Measurements from ENCODE around the gene KLHL17.

The KLHL17 gene

GRCh38 chr1:942411-942821 lies 18.0 kb upstream of the KLHL17 start:
- Histone ChIP-seq H2BK5ac (ENCODE audit: low read length) (peak overlapping the region; percentile 53), H3K23ac (ENCODE audit: low read depth, low read length, poor library complexity) (peak overlapping the region; percentile 80), H3K79me1 (ENCODE audit: low read depth, low read length) (peaks cover 4% of the 10 kb centered on the region), H3K4me2 (ENCODE audit: insufficient read depth, low read length, poor library complexity, severe bottlenecking) (peak overlapping the region; percentile 73), H4K91ac (ENCODE audit: low read depth, low read length, poor library complexity) (no peak overlapping the region), H3K4me1 (ENCODE audit: control insufficient read depth in 2 of 2, insufficient read depth in 1 of 2, low read depth in 1 of 2, low read length in 2 of 2) (peaks cover 24 to 27% of the 10 kb centered on the region in 2 donors), H3K27ac (replicated peaks; ENCODE audit: low read length) (no peak overlapping the region), H3K9ac (ENCODE audit: low read depth, low read length, poor library complexity) (no peak overlapping the region), H3K9me3 (replicated peaks in 1 of 2; ENCODE audit: control insufficient read depth in 2 of 2, insufficient read depth in 1 of 2, low read depth in 1 of 2, low read length in 2 of 2) (no peaks in the 10 kb centered on the region), H2BK120ac (ENCODE audit: low read depth, low read length) (no peak overlapping the region), H2AFZ (ENCODE audit: low read length) (peak overlapping the region; percentile 71), H3K36me3 (replicated peaks in 1 of 2; ENCODE audit: control insufficient read depth in 2 of 2, insufficient read depth in 2 of 2, low read length in 2 of 2) (peaks cover 7 to 31% of the 10 kb centered on the region in 2 donors), H3K4ac (ENCODE audit: low read length) (no peak overlapping the region), H3K27me3 (ENCODE audit: control insufficient read depth in 3 of 3, insufficient read depth in 3 of 3, low read depth in 1 of 3, low read length in 3 of 3) (peaks cover 34 to 62% (median 60%) of the 10 kb centered on the region in 3 experiments), H2BK12ac (ENCODE audit: low read length) (no peak overlapping the region), H3K4me3 (ENCODE audit: low read length in 2 of 2) (peak overlapping the region in 1 of 2 donors; percentile 41), H2AK5ac (ENCODE audit: low read depth, low read length) (peak overlapping the region; percentile 71), H3K14ac (ENCODE audit: low read length) (no peak overlapping the region), H2BK15ac (ENCODE audit: low read length) (no peak overlapping the region), H3K18ac (ENCODE audit: low read length) (peak overlapping the region; percentile 93), H4K8ac (ENCODE audit: low read depth, low read length) (no peak overlapping the region)
- no peak for DNase-seq (ENCODE audit: low spot score)
- no CpG with 5 or more reads among the region's 48 CpGs for WGBS, 2 donors (ENCODE audit: extremely low coverage in 2 of 2, insufficient read length in 2 of 2, insufficient replicate concordance in 1 of 2)

GRCh38 chr1:942864-943533 lies 17.4 kb upstream of the KLHL17 start:
- Histone ChIP-seq H3K79me1 (ENCODE audit: low read depth, low read length) (peaks cover 4% of the 10 kb centered on the region), H2BK5ac (ENCODE audit: low read length) (no peak overlapping the region), H3K18ac (ENCODE audit: low read length) (peak overlapping the region; percentile 85), H2BK120ac (ENCODE audit: low read depth, low read length) (no peak overlapping the region), H3K4me1 (ENCODE audit: control insufficient read depth in 2 of 2, insufficient read depth in 1 of 2, low read depth in 1 of 2, low read length in 2 of 2) (peaks cover 24 to 27% of the 10 kb centered on the region in 2 donors), H2AFZ (ENCODE audit: low read length) (no peak overlapping the region), H3K23ac (ENCODE audit: low read depth, low read length, poor library complexity) (peak overlapping the region; percentile 93), H3K9me3 (replicated peaks in 1 of 2; ENCODE audit: control insufficient read depth in 2 of 2, insufficient read depth in 1 of 2, low read depth in 1 of 2, low read length in 2 of 2) (no peaks in the 10 kb centered on the region), H3K9ac (ENCODE audit: low read depth, low read length, poor library complexity) (peak overlapping the region; percentile 44), H3K36me3 (replicated peaks in 1 of 2; ENCODE audit: control insufficient read depth in 2 of 2, insufficient read depth in 2 of 2, low read length in 2 of 2) (peaks cover 12 to 37% of the 10 kb centered on the region in 2 donors), H2BK15ac (ENCODE audit: low read length) (no peak overlapping the region), H2AK5ac (ENCODE audit: low read depth, low read length) (peak overlapping the region; percentile 71), H3K27me3 (ENCODE audit: control insufficient read depth in 3 of 3, insufficient read depth in 3 of 3, low read depth in 1 of 3, low read length in 3 of 3) (peaks cover 30 to 56% (median 55%) of the 10 kb centered on the region in 3 experiments), H3K27ac (replicated peaks; ENCODE audit: low read length) (no peak overlapping the region), H4K8ac (ENCODE audit: low read depth, low read length) (no peak overlapping the region), H3K14ac (ENCODE audit: low read length) (peak overlapping the region; percentile 9), H3K4me2 (ENCODE audit: insufficient read depth, low read length, poor library complexity, severe bottlenecking) (peak overlapping the region; percentile 73), H3K4me3 (ENCODE audit: low read length in 2 of 2) (no peak overlapping the region), H2BK12ac (ENCODE audit: low read length) (no peak overlapping the region), H4K91ac (ENCODE audit: low read depth, low read length, poor library complexity) (no peak overlapping the region), H3K4ac (ENCODE audit: low read length) (no peak overlapping the region)
- DNase-seq (ENCODE audit: low spot score) = no peak
- no CpG with 5 or more reads among the region's 27 CpGs for WGBS, 2 donors (ENCODE audit: extremely low coverage in 2 of 2, insufficient read length in 2 of 2, insufficient replicate concordance in 1 of 2)

- Histone ChIP-seq H2BK12ac (ENCODE audit: low read length) (no peak overlapping the region), H2BK5ac (ENCODE audit: low read length) (peak overlapping the region; percentile 75), H2AK5ac (ENCODE audit: low read depth, low read length) (peak overlapping the region; percentile 37), H4K8ac (ENCODE audit: low read depth, low read length) (no peak overlapping the region), H2BK120ac (ENCODE audit: low read depth, low read length) (no peak overlapping the region), H3K4me2 (ENCODE audit: insufficient read depth, low read length, poor library complexity, severe bottlenecking) (no peak overlapping the region), H3K4me3 (ENCODE audit: low read length in 2 of 2) (no peak overlapping the region), H3K27me3 (ENCODE audit: control insufficient read depth in 3 of 3, insufficient read depth in 3 of 3, low read depth in 1 of 3, low read length in 3 of 3) (peaks cover 27 to 49% (median 48%) of the 10 kb centered on the region in 3 experiments), H3K27ac (replicated peaks; ENCODE audit: low read length) (no peak overlapping the region), H2BK15ac (ENCODE audit: low read length) (no peak overlapping the region), H2AFZ (ENCODE audit: low read length) (no peak overlapping the region), H3K9me3 (replicated peaks in 1 of 2; ENCODE audit: control insufficient read depth in 2 of 2, insufficient read depth in 1 of 2, low read depth in 1 of 2, low read length in 2 of 2) (no peaks in the 10 kb centered on the region), H3K18ac (ENCODE audit: low read length) (no peak overlapping the region), H3K79me1 (ENCODE audit: low read depth, low read length) (peaks cover 4% of the 10 kb centered on the region), H4K91ac (ENCODE audit: low read depth, low read length, poor library complexity) (no peak overlapping the region), H3K14ac (ENCODE audit: low read length) (no peak overlapping the region), H3K4ac (ENCODE audit: low read length) (no peak overlapping the region), H3K4me1 (ENCODE audit: control insufficient read depth in 2 of 2, insufficient read depth in 1 of 2, low read depth in 1 of 2, low read length in 2 of 2) (peaks cover 22 to 27% of the 10 kb centered on the region in 2 donors), H3K23ac (ENCODE audit: low read depth, low read length, poor library complexity) (peak overlapping the region; percentile 93), H3K36me3 (replicated peaks in 1 of 2; ENCODE audit: control insufficient read depth in 2 of 2, insufficient read depth in 2 of 2, low read length in 2 of 2) (peaks cover 15 to 45% of the 10 kb centered on the region in 2 donors), H3K9ac (ENCODE audit: low read depth, low read length, poor library complexity) (no peak overlapping the region)
- WGBS, 2 donors (ENCODE audit: extremely low coverage in 2 of 2, insufficient read length in 2 of 2, insufficient replicate concordance in 1 of 2) = no CpG with 5 or more reads among the region's 27 CpGs
- no peak for DNase-seq (ENCODE audit: low spot score)
Measured at GRCh38 chr1:943545-944340, 16.6 kb upstream of the KLHL17 start.
